LNCaP clone FGC (cell line): ENCODE measurements around the gene DGKE.

ENCODE experiments used
- DNase-seq: peaks from one replicate; pipeline ENCODE4 v3.0.0-alpha.2; 2011; ENCODE audit warnings: low read depth
- H3K4me3 ChIP-seq: 2 replicates; pipeline ENCODE4 v1.5.1; 2011; ENCODE audit warnings: mild to moderate bottlenecking, low read depth, low read length, control low read depth
- TF ChIP-seq, protein P1 (sequence below): IDR thresholded peaks from 2 replicates; pipeline ENCODE4 v1.5.1; 2012; ENCODE audit warnings: mild to moderate bottlenecking; ENCODE audit not compliant: control insufficient read depth, insufficient read depth; ENCODE audit errors: extremely low read depth

DGKE gene

DNA sequence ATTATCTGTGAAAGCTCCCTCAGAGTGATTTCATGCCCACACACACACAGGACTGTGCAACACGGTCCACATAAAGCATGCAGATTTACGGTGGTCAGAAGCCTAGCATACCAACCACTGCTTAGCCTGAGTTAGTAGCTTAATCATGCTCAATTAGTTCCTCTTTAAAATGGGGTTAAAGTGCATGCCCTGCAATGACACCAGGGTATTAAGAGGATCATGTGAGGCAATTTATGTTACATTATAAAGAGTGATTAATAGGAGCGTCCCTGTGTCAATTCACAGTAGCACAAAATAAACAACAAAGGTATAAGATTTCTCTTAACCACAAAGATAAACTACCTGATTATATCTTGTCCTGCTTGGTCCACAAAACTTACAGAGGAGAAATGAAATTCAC lies 40.0 kb upstream of the DGKE start:
- no peak overlapping the region for H3K4me3 ChIP-seq
- TF ChIP-seq, protein P1, sequence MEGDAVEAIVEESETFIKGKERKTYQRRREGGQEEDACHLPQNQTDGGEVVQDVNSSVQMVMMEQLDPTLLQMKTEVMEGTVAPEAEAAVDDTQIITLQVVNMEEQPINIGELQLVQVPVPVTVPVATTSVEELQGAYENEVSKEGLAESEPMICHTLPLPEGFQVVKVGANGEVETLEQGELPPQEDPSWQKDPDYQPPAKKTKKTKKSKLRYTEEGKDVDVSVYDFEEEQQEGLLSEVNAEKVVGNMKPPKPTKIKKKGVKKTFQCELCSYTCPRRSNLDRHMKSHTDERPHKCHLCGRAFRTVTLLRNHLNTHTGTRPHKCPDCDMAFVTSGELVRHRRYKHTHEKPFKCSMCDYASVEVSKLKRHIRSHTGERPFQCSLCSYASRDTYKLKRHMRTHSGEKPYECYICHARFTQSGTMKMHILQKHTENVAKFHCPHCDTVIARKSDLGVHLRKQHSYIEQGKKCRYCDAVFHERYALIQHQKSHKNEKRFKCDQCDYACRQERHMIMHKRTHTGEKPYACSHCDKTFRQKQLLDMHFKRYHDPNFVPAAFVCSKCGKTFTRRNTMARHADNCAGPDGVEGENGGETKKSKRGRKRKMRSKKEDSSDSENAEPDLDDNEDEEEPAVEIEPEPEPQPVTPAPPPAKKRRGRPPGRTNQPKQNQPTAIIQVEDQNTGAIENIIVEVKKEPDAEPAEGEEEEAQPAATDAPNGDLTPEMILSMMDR, result no peak
- DNase-seq, result no peak

DNA sequence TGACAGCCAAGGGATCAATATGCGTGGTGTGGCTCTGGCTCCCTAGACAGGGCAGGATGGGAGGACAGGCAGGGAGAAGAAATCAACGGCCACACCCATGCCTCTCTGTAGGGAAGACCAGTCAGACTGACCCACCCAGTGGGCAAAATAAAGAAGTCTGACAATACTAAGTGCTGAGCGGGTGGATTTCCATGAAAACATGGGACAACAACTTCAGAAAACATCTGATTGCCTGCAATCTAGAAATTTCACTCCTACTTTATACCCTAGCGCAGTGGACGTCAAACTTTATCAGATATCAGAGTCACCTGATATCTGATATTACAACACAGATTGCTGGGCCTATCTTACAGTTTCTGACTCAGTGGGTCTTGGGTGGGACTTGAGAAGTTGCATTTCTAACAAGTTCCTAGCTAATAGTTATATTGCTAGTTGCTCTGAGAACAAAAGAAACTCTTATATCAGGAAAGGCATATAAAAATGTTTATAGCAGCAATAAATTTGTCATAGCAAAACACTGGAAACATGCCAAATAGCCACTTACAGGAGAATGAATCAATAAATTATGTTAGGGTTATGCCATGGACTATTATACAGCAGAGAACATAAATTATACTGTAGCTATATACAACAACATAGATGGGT lies 38.6 kb upstream of the DGKE start:
- no peak for DNase-seq
- no peak overlapping the region for H3K4me3 ChIP-seq
- TF ChIP-seq, protein P1, result no peak

DNA sequence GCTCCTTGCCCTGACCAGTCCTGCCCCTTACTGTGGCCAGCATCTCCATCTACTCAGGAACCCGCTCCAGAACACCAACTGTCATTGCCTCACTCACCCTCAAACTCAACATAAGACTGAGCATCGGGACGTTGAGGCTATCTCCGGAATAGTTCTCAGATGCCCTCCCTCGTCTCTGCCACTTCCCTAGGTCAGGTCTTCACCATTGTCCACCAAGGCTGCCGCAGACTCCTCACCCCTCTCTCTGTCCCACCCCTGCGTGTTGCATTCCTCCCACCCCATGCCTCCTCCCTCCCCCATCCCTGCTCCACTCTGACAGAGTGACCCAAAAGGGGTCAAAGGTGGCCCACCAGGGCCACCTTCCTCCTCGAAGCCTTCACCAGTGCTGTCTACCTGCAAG lies 37.4 kb upstream of the DGKE start:
- no peak overlapping the region for H3K4me3 ChIP-seq
- no peak for DNase-seq
- TF ChIP-seq, protein P1, result no peak

DNA sequence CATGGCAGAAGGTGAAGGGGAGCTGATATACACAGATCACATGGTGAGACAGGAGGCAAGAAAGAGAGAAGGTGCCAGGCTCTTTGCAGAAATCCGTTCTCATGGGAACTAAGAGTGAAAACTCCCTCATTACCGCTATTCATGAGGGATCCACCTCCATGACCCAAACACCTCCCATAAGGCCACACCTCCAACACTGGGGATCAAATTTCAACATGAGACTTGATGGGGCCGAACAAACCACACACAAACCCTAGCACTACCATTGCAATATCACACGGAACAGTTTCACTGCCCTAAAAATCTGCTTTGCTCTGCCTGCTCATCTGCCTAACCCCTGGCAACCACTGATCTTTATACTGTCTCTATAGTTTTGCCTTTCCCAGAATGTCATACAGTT lies 35.0 kb upstream of the DGKE start:
- no peak for DNase-seq
- TF ChIP-seq, protein P1, result no peak
- no peak overlapping the region for H3K4me3 ChIP-seq

DNA sequence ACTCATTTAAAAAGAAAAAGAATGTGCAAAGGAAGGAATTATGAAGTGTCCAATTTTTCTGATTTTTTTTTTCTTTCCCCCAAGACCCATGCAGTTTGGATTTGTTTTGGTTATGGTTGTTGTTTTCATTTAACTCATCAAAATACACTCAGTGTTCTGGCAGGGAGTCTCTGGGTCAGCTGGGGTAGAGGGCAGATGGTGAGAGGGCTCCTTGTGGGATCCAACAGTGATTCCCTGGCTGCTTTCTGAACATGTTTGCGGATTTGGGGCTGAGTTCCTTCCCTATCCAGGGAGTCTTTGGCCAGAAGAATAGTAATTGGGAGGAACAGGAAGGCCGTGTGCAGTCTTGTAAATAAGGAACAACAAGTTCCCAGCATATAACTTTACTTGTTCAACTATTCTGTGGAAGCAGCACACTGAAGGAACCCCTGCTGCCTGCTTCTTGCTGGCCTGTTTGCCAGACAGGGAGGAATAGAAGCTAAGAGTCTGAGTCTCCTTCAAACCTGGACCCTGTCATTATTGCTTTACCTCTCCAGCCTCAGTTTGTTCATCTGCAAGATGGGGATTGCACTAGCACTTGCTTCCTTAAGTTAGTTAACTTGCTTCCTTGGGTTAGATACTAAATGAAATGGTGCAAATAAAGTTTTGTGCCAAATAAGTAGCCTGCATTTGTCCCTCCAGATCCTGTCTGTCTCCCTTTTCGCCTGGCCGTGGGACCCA lies 32.3 kb upstream of the DGKE start:
- DNase-seq, result no peak
- H3K4me3 ChIP-seq, result no peak overlapping the region
- TF ChIP-seq, protein P1, result no peak

DNA sequence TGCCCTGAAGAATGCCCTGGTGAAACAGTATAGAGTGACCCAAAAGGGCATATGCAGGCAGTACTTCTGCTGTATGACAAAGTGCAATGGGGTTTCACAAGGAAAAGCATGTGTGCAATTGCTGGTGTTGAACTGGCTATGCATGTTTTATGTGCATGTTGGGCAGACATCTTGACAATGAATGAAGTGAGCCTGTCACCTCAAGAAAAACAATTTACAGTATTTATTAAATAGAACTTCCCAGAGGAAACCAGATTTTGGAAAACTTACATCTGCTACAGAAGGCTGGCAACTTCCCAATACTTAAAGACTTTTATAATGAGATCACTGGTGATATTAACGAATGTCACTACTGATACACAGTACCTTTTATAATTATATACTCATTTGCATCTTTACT lies 30.9 kb upstream of the DGKE start:
- DNase-seq, result no peak
- TF ChIP-seq, protein P1, result no peak
- no peak overlapping the region for H3K4me3 ChIP-seq
